Thyroid gland (tissue), 4 donors: Measurements from ENCODE around the gene ATOH1.

Experiments
- POLR2A ChIP-seq, 2 donors: fragments of 450-650 bp; IDR thresholded peaks; one replicate each; pipeline ENCODE4 v1.6.1; 2017; ENCODE audit warnings: antibody characterized with exemption in 2 of 2, mild to moderate bottlenecking in 2 of 2, moderate library complexity in 1 of 2
- TF ChIP-seq, protein P1 (sequence below), 6 experiments: fragments of 200-600 bp in 3 of 6; fragments of 450-650 bp in 3 of 6; sonication (generic) in 3 of 6; IDR thresholded peaks; one replicate each; pipeline ENCODE4 v1.5.1; 2016 to 2019; ENCODE audit warnings: antibody characterized with exemption in 6 of 6, mild to moderate bottlenecking in 2 of 6, inconsistent platforms in 1 of 6, moderate library complexity in 1 of 6

- TF ChIP-seq POLR2A (IDR thresholded peaks at IDR 0.05) = no peak
- TF ChIP-seq, protein P1, sequence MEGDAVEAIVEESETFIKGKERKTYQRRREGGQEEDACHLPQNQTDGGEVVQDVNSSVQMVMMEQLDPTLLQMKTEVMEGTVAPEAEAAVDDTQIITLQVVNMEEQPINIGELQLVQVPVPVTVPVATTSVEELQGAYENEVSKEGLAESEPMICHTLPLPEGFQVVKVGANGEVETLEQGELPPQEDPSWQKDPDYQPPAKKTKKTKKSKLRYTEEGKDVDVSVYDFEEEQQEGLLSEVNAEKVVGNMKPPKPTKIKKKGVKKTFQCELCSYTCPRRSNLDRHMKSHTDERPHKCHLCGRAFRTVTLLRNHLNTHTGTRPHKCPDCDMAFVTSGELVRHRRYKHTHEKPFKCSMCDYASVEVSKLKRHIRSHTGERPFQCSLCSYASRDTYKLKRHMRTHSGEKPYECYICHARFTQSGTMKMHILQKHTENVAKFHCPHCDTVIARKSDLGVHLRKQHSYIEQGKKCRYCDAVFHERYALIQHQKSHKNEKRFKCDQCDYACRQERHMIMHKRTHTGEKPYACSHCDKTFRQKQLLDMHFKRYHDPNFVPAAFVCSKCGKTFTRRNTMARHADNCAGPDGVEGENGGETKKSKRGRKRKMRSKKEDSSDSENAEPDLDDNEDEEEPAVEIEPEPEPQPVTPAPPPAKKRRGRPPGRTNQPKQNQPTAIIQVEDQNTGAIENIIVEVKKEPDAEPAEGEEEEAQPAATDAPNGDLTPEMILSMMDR (IDR thresholded peaks at IDR 0.05) = no peak
These were observed 13.8 kb upstream of the ATOH1 start for GRCh38 chr4:93814722-93815121.
